Glomerular visceral epithelial cell (primary cell): ENCODE measurements around the gene ERGIC3.

Experiments
- DNase-seq: peaks from one replicate; pipeline ENCODE4 v3.0.0-alpha.2; 2016; ENCODE audit errors: extremely low spot score

The ERGIC3 gene

GRCh38 chr20:35541783-35542662 is at the start of gene ERGIC3:
Gene ERGIC3, plus strand, starts transcription at chr20:35542078. Its CDS starts 20 bp downstream, at chr20:35542098.
- DNase-seq, result peak; percentile 99

- no peak for DNase-seq
Measured at GRCh38 chr20:35492352-35492751, 49.5 kb upstream of the ERGIC3 start.

- no peak for DNase-seq
Measured at GRCh38 chr20:35496481-35496880, 45.4 kb upstream of the ERGIC3 start.

- no peak for DNase-seq
Measured at GRCh38 chr20:35497320-35497719, 44.6 kb upstream of the ERGIC3 start.

- no peak for DNase-seq
Measured at GRCh38 chr20:35497780-35498189, 44.1 kb upstream of the ERGIC3 start.

- no peak for DNase-seq
Measured at GRCh38 chr20:35499271-35499670, 42.6 kb upstream of the ERGIC3 start.

GRCh38 chr20:35502352-35502751 is 39.5 kb upstream of the ERGIC3 start:
- no peak for DNase-seq

GRCh38 chr20:35503281-35503680 is 38.6 kb upstream of the ERGIC3 start:
- no peak for DNase-seq

GRCh38 chr20:35503841-35504561 is 37.9 kb upstream of the ERGIC3 start:
- DNase-seq, result no peak

GRCh38 chr20:35504751-35505150 is 37.1 kb upstream of the ERGIC3 start:
- no peak for DNase-seq

- DNase-seq, result no peak
Measured at GRCh38 chr20:35506179-35506578, 35.7 kb upstream of the ERGIC3 start.

- no peak for DNase-seq
Measured at GRCh38 chr20:35506872-35507638, 34.8 kb upstream of the ERGIC3 start.

- DNase-seq, result no peak
Measured at GRCh38 chr20:35508493-35509218, 33.2 kb upstream of the ERGIC3 start.

- DNase-seq, result no peak
Measured at GRCh38 chr20:35510951-35511735, 30.7 kb upstream of the ERGIC3 start.

GRCh38 chr20:35511814-35512420 is 30.0 kb upstream of the ERGIC3 start:
- DNase-seq, result peak; percentile 51

- no peak for DNase-seq
Measured at GRCh38 chr20:35514371-35514932, 27.4 kb upstream of the ERGIC3 start.

GRCh38 chr20:35515341-35515740 is 26.5 kb upstream of the ERGIC3 start:
- no peak for DNase-seq

GRCh38 chr20:35515949-35516645 is 25.8 kb upstream of the ERGIC3 start:
- peak; percentile 88 for DNase-seq

GRCh38 chr20:35517125-35517524 is 24.8 kb upstream of the ERGIC3 start:
- no peak for DNase-seq
